ENCODE data around the gene NAPEPLD.
"Not testable (repeated sequence)": the region's sequence is repeated elsewhere in the genome, so short reads cannot be mapped to it uniquely, and the experiment has no call there.

GRCh38 chr7:103171695-103172414 is 23.0 kb upstream of the NAPEPLD start:
- TF ChIP-seq POLR2A, CTCF (IDR thresholded peaks at IDR 0.05): not testable (repeated sequence)

Data from stomach (tissue), 4 donors.